HG02588 (cell line): ENCODE results near the gene CAPN5.

Source experiments
- ATAC-seq: cut with Tn5 transposase; IDR thresholded peaks from one replicate; pipeline ENCODE4 v1.9.1; 2021; ENCODE audit warnings: mild to moderate bottlenecking, moderate library complexity; ENCODE audit not compliant: unreplicated experiment

Gene CAPN5

GRCh38 chr11:77159937-77160495, 93.2 kb downstream of the CAPN5 start:
- ATAC-seq, result no peak

GRCh38 chr11:77163271-77163670, 96.5 kb downstream of the CAPN5 start:
- ATAC-seq, result no peak

GRCh38 chr11:77165066-77165465, 98.3 kb downstream of the CAPN5 start:
- no peak for ATAC-seq

- ATAC-seq, result no peak
Observed at GRCh38 chr11:77166021-77166420, 99.2 kb downstream of the CAPN5 start.

- ATAC-seq, result no peak
Observed at GRCh38 chr11:77167111-77167626, 100.4 kb downstream of the CAPN5 start.

GRCh38 chr11:77167791-77168190, 101.0 kb downstream of the CAPN5 start:
- no peak for ATAC-seq

GRCh38 chr11:77170107-77170506, 103.3 kb downstream of the CAPN5 start:
- ATAC-seq, result no peak

GRCh38 chr11:77171254-77171653, 104.5 kb downstream of the CAPN5 start:
- no peak for ATAC-seq

- no peak for ATAC-seq
Observed at GRCh38 chr11:77171885-77172665, 105.3 kb downstream of the CAPN5 start.

GRCh38 chr11:77172666-77172982, 105.9 kb downstream of the CAPN5 start:
- no peak for ATAC-seq

- ATAC-seq, result no peak
Observed at GRCh38 chr11:77173494-77173893, 106.7 kb downstream of the CAPN5 start.

- ATAC-seq, result no peak
Observed at GRCh38 chr11:77174559-77174958, 107.8 kb downstream of the CAPN5 start.

GRCh38 chr11:77175021-77175842, 108.5 kb downstream of the CAPN5 start:
- no peak for ATAC-seq
